K562 (cell line): ENCODE data around the gene RINT1. TPM values are rescaled to one million over a fixed set of nuclear protein-coding genes. Genes with fewer than 3 reads are reported as not detected.

Source experiments
- E2F3 ChIP-seq: fragments of 250-450 bp; sonication (Bioruptor Pico); IDR thresholded peaks from 2 replicates; pipeline ENCODE4 v1.4.0; 2020; ENCODE audit warnings: mild to moderate bottlenecking
- JUND ChIP-seq, 2 experiments: IDR thresholded peaks; 2 replicates in 1 of 2; 3 replicates in 1 of 2; pipeline ENCODE4 v1.6.1; 2011; ENCODE audit warnings: borderline replicate concordance in 2 of 2, low read depth in 2 of 2, low read length in 2 of 2, improper control_type of control experiment in 1 of 2, missing biosample characterization in 1 of 2, missing genetic modification characterization in 1 of 2, missing genetic modification reagents in 1 of 2
- KLF10 ChIP-seq: fragments of 250-450 bp; sonication (Bioruptor Pico); IDR thresholded peaks from 2 replicates; pipeline ENCODE4 v1.6.1; 2021; ENCODE audit warnings: matching md5 sums
- KLF13 ChIP-seq: fragments of 450-650 bp; IDR thresholded peaks from 2 replicates; pipeline ENCODE4 v1.6.1; 2016; ENCODE audit warnings: missing genetic modification characterization, low read depth, mild to moderate bottlenecking, missing compliant biosample characterization, moderate library complexity, borderline replicate concordance
- SMAD2 ChIP-seq: fragments of 150-350 bp; IDR thresholded peaks from 2 replicates; pipeline ENCODE4 v1.6.1; 2014; ENCODE audit warnings: low read depth, mild to moderate bottlenecking, low read length
- SMARCA4 ChIP-seq: fragments of 450-650 bp; IDR thresholded peaks from 2 replicates; pipeline ENCODE4 v1.6.1; 2016
- TEAD1 ChIP-seq, 2 experiments: fragments of 450-650 bp in 1 of 2; sonication (generic) in 1 of 2; formaldehyde crosslinking; IDR thresholded peaks; 2 replicates each; pipeline versions ENCODE4 v1.4.0 to v1.8.0; 2020 to 2022; ENCODE audit warnings: mild to moderate bottlenecking in 2 of 2, missing genetic modification reagents in 1 of 2
- TOE1 ChIP-seq, 2 experiments: fragments of 450-650 bp in 1 of 2; sonication (generic) in 1 of 2; formaldehyde crosslinking in 1 of 2; IDR thresholded peaks; 2 replicates each; pipeline versions ENCODE4 v1.7.1 to v1.8.0; 2016 to 2022; ENCODE audit warnings: borderline replicate concordance in 2 of 2, mild to moderate bottlenecking in 2 of 2, antibody characterized with exemption in 1 of 2, inconsistent platforms in 1 of 2, low read depth in 1 of 2, missing genetic modification reagents in 1 of 2, moderate library complexity in 1 of 2
- ZC3H4 ChIP-seq: sonication (generic); formaldehyde crosslinking; IDR thresholded peaks from 2 replicates; pipeline ENCODE4 v1.9.0; 2021; ENCODE audit warnings: missing genetic modification reagents, borderline replicate concordance
- polyA plus RNA-seq, 8 experiments: library from polyadenylated mRNA; depleted of rRNA in 4 of 8; stranded (reverse) in 5 of 8; unstranded in 3 of 8; fragments of >200 nt; fragmentation: Nextera tagmentation in 2 of 8; fragmentation: Illumina TruSeq in 1 of 8; extraction: Ambion mirVana in 2 of 8; extraction: Trizol in 1 of 8; gene quantifications; 2 replicates each; pipeline versions ENCODE4 v1.2.1 to v1.2.3, GENCODE V29; 2011 to 2014; ENCODE audit warnings: inconsistent platforms in 1 of 8, missing spikeins in 1 of 8
- total RNA-seq, 7 experiments: library from RNA; depleted of rRNA in 6 of 7; stranded (reverse); fragments of >200 nt in 6 of 7; fragmentation: Illumina TruSeq in 2 of 7; extraction: Trizol in 2 of 7; gene quantifications; 2 replicates each; pipeline versions ENCODE4 v1.2.1 to v1.2.3, GENCODE V29; 2011 to 2021; ENCODE audit warnings: low replicate concordance in 1 of 7
- TF ChIP-seq, protein P1 (sequence below): fragments of 450-650 bp; IDR thresholded peaks from 2 replicates; pipeline ENCODE4 v1.6.1; 2018; ENCODE audit not compliant: partially characterized antibody
- TF ChIP-seq, protein P2 (sequence below), 2 experiments: fragments of 450-650 bp in 1 of 2; IDR thresholded peaks; 2 replicates each; pipeline ENCODE4 v1.6.1; 2011 to 2017; ENCODE audit warnings: low read depth in 2 of 2, antibody characterized with exemption in 1 of 2, borderline replicate concordance in 1 of 2, low read length in 1 of 2, mild to moderate bottlenecking in 1 of 2, mixed read lengths in 1 of 2; ENCODE audit not compliant: control insufficient read depth in 1 of 2
- TF ChIP-seq, protein P3 (sequence below): fragments of 200-800 bp; sonication (Bioruptor generic); IDR thresholded peaks from 2 replicates; pipeline ENCODE4 v1.6.1; 2017; ENCODE audit warnings: missing genetic modification characterization, missing compliant biosample characterization
- TF ChIP-seq, protein P4 (sequence below): sonication (generic); formaldehyde crosslinking; IDR thresholded peaks from 2 replicates; pipeline ENCODE4 v1.8.0; 2022; ENCODE audit warnings: mild to moderate bottlenecking, missing genetic modification reagents
- TF ChIP-seq, protein P5 (sequence below), 2 experiments: fragments of 450-650 bp in 1 of 2; sonication (generic) in 1 of 2; formaldehyde crosslinking; conservative IDR thresholded peaks; 2 replicates each; pipeline versions ENCODE4 v1.4.0 to v1.8.1; 2020 to 2022; ENCODE audit warnings: mild to moderate bottlenecking in 1 of 2, missing genetic modification reagents in 1 of 2

The RINT1 gene
- total and polyA plus RNA-seq, 9 of the 15 experiments (the other 6 are each of a cell fraction or from before 2014, with no cell fraction given) = 21.3 to 74.3 (median 27.4) TPM

DNA sequence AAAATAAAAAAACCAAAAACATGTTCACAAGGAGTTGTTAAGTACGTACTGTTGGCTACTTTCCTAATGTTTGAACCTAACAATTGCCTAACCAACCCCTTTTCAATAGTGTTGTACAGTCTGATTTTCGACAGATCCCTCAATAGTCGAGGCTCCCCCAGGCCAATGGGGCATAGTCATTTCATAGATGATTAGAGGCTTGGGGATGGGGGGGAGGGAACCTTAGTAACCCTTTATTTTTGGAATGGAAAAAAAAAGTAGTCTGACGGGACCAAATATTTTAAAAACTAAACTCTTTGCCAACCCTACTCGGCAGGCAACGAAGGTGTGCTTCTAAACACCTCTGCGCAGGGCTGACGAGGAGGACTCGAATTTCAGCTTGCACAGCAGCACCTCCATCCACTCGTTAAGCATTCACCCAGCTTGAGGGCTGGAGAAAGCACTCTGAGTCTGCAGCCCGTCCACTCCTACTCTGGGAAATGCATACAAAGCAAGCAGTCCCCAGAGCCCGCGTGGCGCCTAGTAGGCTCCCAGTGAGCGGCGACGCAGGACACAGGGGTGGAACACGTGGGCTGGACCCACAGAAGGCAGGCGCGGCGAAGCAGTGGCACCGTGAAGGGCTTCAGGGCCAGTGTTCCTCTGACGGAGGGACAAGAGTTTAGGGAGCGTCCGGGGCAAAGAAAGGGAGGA, 10.8 kb upstream of the RINT1 start (continued):
- TF ChIP-seq, protein P1, sequence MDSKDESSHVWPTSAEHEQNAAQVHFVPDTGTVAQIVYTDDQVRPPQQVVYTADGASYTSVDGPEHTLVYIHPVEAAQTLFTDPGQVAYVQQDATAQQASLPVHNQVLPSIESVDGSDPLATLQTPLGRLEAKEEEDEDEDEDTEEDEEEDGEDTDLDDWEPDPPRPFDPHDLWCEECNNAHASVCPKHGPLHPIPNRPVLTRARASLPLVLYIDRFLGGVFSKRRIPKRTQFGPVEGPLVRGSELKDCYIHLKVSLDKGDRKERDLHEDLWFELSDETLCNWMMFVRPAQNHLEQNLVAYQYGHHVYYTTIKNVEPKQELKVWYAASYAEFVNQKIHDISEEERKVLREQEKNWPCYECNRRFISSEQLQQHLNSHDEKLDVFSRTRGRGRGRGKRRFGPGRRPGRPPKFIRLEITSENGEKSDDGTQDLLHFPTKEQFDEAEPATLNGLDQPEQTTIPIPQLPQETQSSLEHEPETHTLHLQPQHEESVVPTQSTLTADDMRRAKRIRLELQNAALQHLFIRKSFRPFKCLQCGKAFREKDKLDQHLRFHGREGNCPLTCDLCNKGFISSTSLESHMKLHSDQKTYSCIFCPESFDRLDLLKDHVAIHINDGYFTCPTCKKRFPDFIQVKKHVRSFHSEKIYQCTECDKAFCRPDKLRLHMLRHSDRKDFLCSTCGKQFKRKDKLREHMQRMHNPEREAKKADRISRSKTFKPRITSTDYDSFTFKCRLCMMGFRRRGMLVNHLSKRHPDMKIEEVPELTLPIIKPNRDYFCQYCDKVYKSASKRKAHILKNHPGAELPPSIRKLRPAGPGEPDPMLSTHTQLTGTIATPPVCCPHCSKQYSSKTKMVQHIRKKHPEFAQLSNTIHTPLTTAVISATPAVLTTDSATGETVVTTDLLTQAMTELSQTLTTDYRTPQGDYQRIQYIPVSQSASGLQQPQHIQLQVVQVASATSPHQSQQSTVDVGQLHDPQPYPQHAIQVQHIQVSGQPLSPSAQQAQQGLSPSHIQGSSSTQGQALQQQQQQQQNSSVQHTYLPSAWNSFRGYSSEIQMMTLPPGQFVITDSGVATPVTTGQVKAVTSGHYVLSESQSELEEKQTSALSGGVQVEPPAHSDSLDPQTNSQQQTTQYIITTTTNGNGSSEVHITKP = peak; percentile 13
- TF ChIP-seq KLF13 (tag) = no peak
- TF ChIP-seq, protein P2, sequence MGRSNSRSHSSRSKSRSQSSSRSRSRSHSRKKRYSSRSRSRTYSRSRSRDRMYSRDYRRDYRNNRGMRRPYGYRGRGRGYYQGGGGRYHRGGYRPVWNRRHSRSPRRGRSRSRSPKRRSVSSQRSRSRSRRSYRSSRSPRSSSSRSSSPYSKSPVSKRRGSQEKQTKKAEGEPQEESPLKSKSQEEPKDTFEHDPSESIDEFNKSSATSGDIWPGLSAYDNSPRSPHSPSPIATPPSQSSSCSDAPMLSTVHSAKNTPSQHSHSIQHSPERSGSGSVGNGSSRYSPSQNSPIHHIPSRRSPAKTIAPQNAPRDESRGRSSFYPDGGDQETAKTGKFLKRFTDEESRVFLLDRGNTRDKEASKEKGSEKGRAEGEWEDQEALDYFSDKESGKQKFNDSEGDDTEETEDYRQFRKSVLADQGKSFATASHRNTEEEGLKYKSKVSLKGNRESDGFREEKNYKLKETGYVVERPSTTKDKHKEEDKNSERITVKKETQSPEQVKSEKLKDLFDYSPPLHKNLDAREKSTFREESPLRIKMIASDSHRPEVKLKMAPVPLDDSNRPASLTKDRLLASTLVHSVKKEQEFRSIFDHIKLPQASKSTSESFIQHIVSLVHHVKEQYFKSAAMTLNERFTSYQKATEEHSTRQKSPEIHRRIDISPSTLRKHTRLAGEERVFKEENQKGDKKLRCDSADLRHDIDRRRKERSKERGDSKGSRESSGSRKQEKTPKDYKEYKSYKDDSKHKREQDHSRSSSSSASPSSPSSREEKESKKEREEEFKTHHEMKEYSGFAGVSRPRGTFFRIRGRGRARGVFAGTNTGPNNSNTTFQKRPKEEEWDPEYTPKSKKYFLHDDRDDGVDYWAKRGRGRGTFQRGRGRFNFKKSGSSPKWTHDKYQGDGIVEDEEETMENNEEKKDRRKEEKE (IDR thresholded peaks at IDR 0.05; ENCODE audit: borderline replicate concordance in 1 of 2, control insufficient read depth in 1 of 2, low read depth in 2 of 2, low read length in 1 of 2) = no peak
- TF ChIP-seq SMARCA4 = peak; percentile 34; the same call in 1 of the 2 replicates
- no peak for TF ChIP-seq TOE1 (IDR thresholded peaks at IDR 0.05; ENCODE audit: borderline replicate concordance)
- 0 out of 2 replicates have a peak, but pooled peaks have one; percentile 57 for TF ChIP-seq TOE1 (CRISPR knock-in tag; IDR thresholded peaks at IDR 0.05; ENCODE audit: borderline replicate concordance, low read depth)
- 0 out of 4 replicates have a peak, but pooled peaks of 1 of the 2 experiments have one; percentile 20 for TF ChIP-seq TEAD1 (CRISPR knock-in tag; IDR thresholded peaks at IDR 0.05)
- peak; percentile 76; the same call in 1 of the 2 replicates for TF ChIP-seq E2F3 (CRISPR knock-in tag)
- TF ChIP-seq, protein P3, sequence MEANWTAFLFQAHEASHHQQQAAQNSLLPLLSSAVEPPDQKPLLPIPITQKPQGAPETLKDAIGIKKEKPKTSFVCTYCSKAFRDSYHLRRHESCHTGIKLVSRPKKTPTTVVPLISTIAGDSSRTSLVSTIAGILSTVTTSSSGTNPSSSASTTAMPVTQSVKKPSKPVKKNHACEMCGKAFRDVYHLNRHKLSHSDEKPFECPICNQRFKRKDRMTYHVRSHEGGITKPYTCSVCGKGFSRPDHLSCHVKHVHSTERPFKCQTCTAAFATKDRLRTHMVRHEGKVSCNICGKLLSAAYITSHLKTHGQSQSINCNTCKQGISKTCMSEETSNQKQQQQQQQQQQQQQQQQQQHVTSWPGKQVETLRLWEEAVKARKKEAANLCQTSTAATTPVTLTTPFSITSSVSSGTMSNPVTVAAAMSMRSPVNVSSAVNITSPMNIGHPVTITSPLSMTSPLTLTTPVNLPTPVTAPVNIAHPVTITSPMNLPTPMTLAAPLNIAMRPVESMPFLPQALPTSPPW = no peak; the same call in 1 of the 2 replicates
- no peak for TF ChIP-seq JUND (IDR thresholded peaks at IDR 0.05; ENCODE audit: borderline replicate concordance, low read depth, low read length)
- 0 out of 3 replicates have a peak, but pooled peaks have one; percentile 27 for TF ChIP-seq JUND (tag; IDR thresholded peaks at IDR 0.05; ENCODE audit: borderline replicate concordance, low read depth, low read length)
- TF ChIP-seq, protein P4, sequence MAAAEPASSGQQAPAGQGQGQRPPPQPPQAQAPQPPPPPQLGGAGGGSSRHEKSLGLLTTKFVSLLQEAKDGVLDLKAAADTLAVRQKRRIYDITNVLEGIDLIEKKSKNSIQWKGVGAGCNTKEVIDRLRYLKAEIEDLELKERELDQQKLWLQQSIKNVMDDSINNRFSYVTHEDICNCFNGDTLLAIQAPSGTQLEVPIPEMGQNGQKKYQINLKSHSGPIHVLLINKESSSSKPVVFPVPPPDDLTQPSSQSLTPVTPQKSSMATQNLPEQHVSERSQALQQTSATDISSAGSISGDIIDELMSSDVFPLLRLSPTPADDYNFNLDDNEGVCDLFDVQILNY (CRISPR knock-in tag) = peak; percentile 96
- TF ChIP-seq, protein P5, sequence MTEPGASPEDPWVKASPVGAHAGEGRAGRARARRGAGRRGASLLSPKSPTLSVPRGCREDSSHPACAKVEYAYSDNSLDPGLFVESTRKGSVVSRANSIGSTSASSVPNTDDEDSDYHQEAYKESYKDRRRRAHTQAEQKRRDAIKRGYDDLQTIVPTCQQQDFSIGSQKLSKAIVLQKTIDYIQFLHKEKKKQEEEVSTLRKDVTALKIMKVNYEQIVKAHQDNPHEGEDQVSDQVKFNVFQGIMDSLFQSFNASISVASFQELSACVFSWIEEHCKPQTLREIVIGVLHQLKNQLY (CRISPR knock-in tag; conservative IDR thresholded peaks at IDR 0.05) = peak in 1 of 2 experiments; percentile 90; a peak in 2 of 4 replicates
- TF ChIP-seq ZC3H4 = 0 out of 2 replicates have a peak, but pooled peaks have one; percentile 12
- no peak for TF ChIP-seq SMAD2
- no peak for TF ChIP-seq KLF10 (CRISPR knock-in tag)
